Retinal pigment epithelial cell (primary cell): ENCODE measurements around the gene BRF1.

Experiments
- DNase-seq: peaks from one replicate; pipeline ENCODE4 v3.0.0-alpha.2; 2010; ENCODE audit warnings: low read depth
- H3K4me3 ChIP-seq: 2 replicates; pipeline ENCODE4 v1.5.1; 2011; ENCODE audit warnings: mild to moderate bottlenecking, low read length, control low read depth, moderate library complexity
- CTCF ChIP-seq: conservative IDR thresholded peaks from 2 replicates; pipeline ENCODE4 v1.5.1; 2011; ENCODE audit warnings: low read depth, low read length, control low read depth, inconsistent platforms

The BRF1 gene

GRCh38 chr14:105161309-105161708, 139.5 kb downstream of the BRF1 start:
- no peak overlapping the region for H3K4me3 ChIP-seq
- DNase-seq = no peak
- no peak for TF ChIP-seq CTCF

GRCh38 chr14:105160776-105161175, 140.0 kb downstream of the BRF1 start:
- DNase-seq = no peak
- no peak for TF ChIP-seq CTCF
- H3K4me3 ChIP-seq = no peak overlapping the region

GRCh38 chr14:105159344-105159743, 141.5 kb downstream of the BRF1 start:
- no peak for TF ChIP-seq CTCF
- H3K4me3 ChIP-seq = no peak overlapping the region
- DNase-seq = no peak
